Glutamatergic neuron (in vitro differentiated cells): Measurements from ENCODE around the gene BCO1. TPM values are rescaled to one million over a fixed set of nuclear protein-coding genes. Genes with fewer than 3 reads are reported as not detected.

Experiments used
- DNase-seq: peaks from one replicate; pipeline ENCODE4 v3.0.0; 2022
- H3K27ac Mint-ChIP-seq: one replicate; pipeline ENCODE4 v1.8.0; 2020; ENCODE audit warnings: mild to moderate bottlenecking, mixed read lengths, inconsistent platforms; ENCODE audit not compliant: unreplicated experiment
- H3K27me3 Mint-ChIP-seq: one replicate; pipeline ENCODE4 v1.8.0; 2020; ENCODE audit warnings: mild to moderate bottlenecking, moderate library complexity, mixed read lengths, inconsistent platforms; ENCODE audit not compliant: unreplicated experiment
- H3K36me3 Mint-ChIP-seq: one replicate; pipeline ENCODE4 v1.8.0; 2020; ENCODE audit warnings: mild to moderate bottlenecking, mixed read lengths, inconsistent platforms; ENCODE audit not compliant: unreplicated experiment
- H3K4me1 Mint-ChIP-seq: one replicate; pipeline ENCODE4 v1.8.0; 2020; ENCODE audit warnings: mild to moderate bottlenecking, low read depth, mixed read lengths, inconsistent platforms; ENCODE audit not compliant: unreplicated experiment
- H3K4me3 Mint-ChIP-seq: one replicate; pipeline ENCODE4 v1.8.0; 2020; ENCODE audit warnings: mild to moderate bottlenecking, mixed read lengths, inconsistent platforms; ENCODE audit not compliant: unreplicated experiment
- H3K9me3 Mint-ChIP-seq: one replicate; pipeline ENCODE4 v1.8.0; 2020; ENCODE audit warnings: mild to moderate bottlenecking, moderate library complexity, mixed read lengths, inconsistent platforms; ENCODE audit not compliant: unreplicated experiment
- CTCF ChIP-seq: fragments of 200-600 bp; sonication (generic); IDR thresholded peaks from one replicate; pipeline ENCODE4 v1.5.0; 2021; ENCODE audit not compliant: partially characterized antibody, unreplicated experiment
- total RNA-seq: library from RNA; stranded (reverse); fragmentation: NEBNext Ultra II Directional; extraction: Animal tissue kit (Norgen Biotek cat#: 25700); gene quantifications from one replicate; pipeline ENCODE4 v1.2.1, GENCODE V29; 2021; ENCODE audit not compliant: unreplicated experiment

Gene BCO1
- total RNA-seq, 1 donor from 2014 or later: not detected

GRCh38 chr16:81278526-81278925 lies 40.0 kb downstream of the BCO1 start:
- Mint-ChIP-seq H3K4me3 (no peak overlapping the region), H3K36me3 (no peaks in the 10 kb centered on the region), H3K9me3 (no peaks in the 10 kb centered on the region), H3K4me1 (no peaks in the 10 kb centered on the region), H3K27ac (no peak overlapping the region), H3K27me3 (no peaks in the 10 kb centered on the region)
- no peak for DNase-seq
- TF ChIP-seq CTCF: no peak

- H3K4me1 Mint-ChIP-seq: no peaks in the 10 kb centered on the region
- no peaks in the 10 kb centered on the region for H3K27me3 Mint-ChIP-seq
- TF ChIP-seq CTCF: no peak
- no peak overlapping the region for H3K27ac Mint-ChIP-seq
- no peaks in the 10 kb centered on the region for H3K9me3 Mint-ChIP-seq
- H3K4me3 Mint-ChIP-seq: no peak overlapping the region
- H3K36me3 Mint-ChIP-seq: no peaks in the 10 kb centered on the region
- DNase-seq: no peak
Measured at GRCh38 chr16:81279392-81279791, 40.9 kb downstream of the BCO1 start.

- Mint-ChIP-seq H3K27me3 (no peaks in the 10 kb centered on the region), H3K27ac (no peak overlapping the region), H3K4me3 (no peak overlapping the region), H3K36me3 (no peaks in the 10 kb centered on the region), H3K9me3 (no peaks in the 10 kb centered on the region), H3K4me1 (no peaks in the 10 kb centered on the region)
- TF ChIP-seq CTCF: no peak
- DNase-seq: no peak
Measured at GRCh38 chr16:81280393-81280792, 41.9 kb downstream of the BCO1 start.

- no peak for TF ChIP-seq CTCF
- DNase-seq: no peak
- Mint-ChIP-seq H3K27ac (no peak overlapping the region), H3K4me3 (no peak overlapping the region), H3K9me3 (no peaks in the 10 kb centered on the region), H3K27me3 (no peaks in the 10 kb centered on the region), H3K4me1 (no peaks in the 10 kb centered on the region), H3K36me3 (no peaks in the 10 kb centered on the region)
Measured at GRCh38 chr16:81283044-81283443, 44.6 kb downstream of the BCO1 start.

GRCh38 chr16:81284995-81285600 lies 46.6 kb downstream of the BCO1 start:
- Mint-ChIP-seq H3K4me1 (no peaks in the 10 kb centered on the region), H3K4me3 (no peak overlapping the region)
- no peak for TF ChIP-seq CTCF

More at GRCh38 chr16:81284995-81285600, 46.6 kb downstream of the BCO1 start:
- Mint-ChIP-seq H3K27me3 (no peaks in the 10 kb centered on the region), H3K36me3 (no peaks in the 10 kb centered on the region), H3K9me3 (no peaks in the 10 kb centered on the region), H3K27ac (no peak overlapping the region)
- no peak for DNase-seq
